OCI-LY3 (cell line): ENCODE results near the gene RAB43.

Source experiments
- H2AFZ ChIP-seq: fragments of 200-600, 300-600 bp; shearing (Covaris generic); 2 replicates; pipeline ENCODE4 v1.6.0; 2014; ENCODE audit warnings: antibody characterized with exemption, low read depth, low read length
- H3K27ac ChIP-seq: fragments of 200-600, 300-600 bp; sonication (generic); 2 replicates; pipeline ENCODE4 v1.5.1; 2014; ENCODE audit warnings: mild to moderate bottlenecking, low read length, moderate library complexity, mixed read lengths
- H3K27me3 ChIP-seq: fragments of 200-600, 300-600 bp; sonication (generic); 2 replicates; pipeline ENCODE4 v1.6.1; 2014; ENCODE audit warnings: low read depth, low read length, mixed read lengths
- H3K36me3 ChIP-seq: fragments of 200-600, 300-600 bp; sonication (generic); replicated peaks from 2 replicates; pipeline ENCODE3; 2014; ENCODE audit warnings: low read depth, low read length, mixed read lengths
- H3K4me1 ChIP-seq: fragments of 300-600, 200-600 bp; sonication (generic); 2 replicates; pipeline ENCODE4 v1.6.1; 2014; ENCODE audit warnings: low read length, mixed read lengths
- H3K4me2 ChIP-seq: fragments of 200-600, 300-600 bp; sonication (generic); 2 replicates; pipeline ENCODE4 v1.6.1; 2014; ENCODE audit warnings: low read length, mixed read lengths
- H3K4me3 ChIP-seq: fragments of 300-600, 200-600 bp; sonication (generic); 2 replicates; pipeline ENCODE4 v1.5.1; 2014; ENCODE audit warnings: antibody characterized with exemption, mild to moderate bottlenecking, low read length, moderate library complexity
- H3K79me2 ChIP-seq: fragments of 300-600, 200-600 bp; shearing (Covaris generic); 2 replicates; pipeline ENCODE4 v1.6.1; 2014; ENCODE audit warnings: mild to moderate bottlenecking, low read length, mixed read lengths
- H3K9ac ChIP-seq: fragments of 300-600, 200-600 bp; shearing (Covaris generic); 2 replicates; pipeline ENCODE4 v1.6.0; 2014; ENCODE audit warnings: mild to moderate bottlenecking, low read length, moderate library complexity
- H3K9me3 ChIP-seq: fragments of 200-600, 300-600 bp; shearing (Covaris generic); 2 replicates; pipeline ENCODE4 v1.6.1; 2014; ENCODE audit warnings: low read length, mixed read lengths; ENCODE audit not compliant: insufficient read depth
- H4K20me1 ChIP-seq: fragments of 200-600, 300-600 bp; sonication (generic); 2 replicates; pipeline ENCODE4 v1.6.1; 2016; ENCODE audit warnings: low read length, mixed read lengths; ENCODE audit not compliant: insufficient read depth
- CTCF ChIP-seq: fragments of 200-600, 300-600 bp; sonication (generic); IDR thresholded peaks from 2 replicates; pipeline ENCODE4 v1.5.1; 2014; ENCODE audit warnings: antibody characterized with exemption, low read length, low read depth
- EZH2phosphoT487 ChIP-seq: fragments of 200-600 bp; shearing (Covaris generic); IDR thresholded peaks from 2 replicates; pipeline ENCODE4 v1.6.1; 2018; ENCODE audit warnings: antibody characterized with exemption, mixed run types, low read depth

The RAB43 gene

GRCh38 chr3:129087138-129087702, 34.4 kb downstream of the RAB43 start:
- Histone ChIP-seq H2AFZ (no peak overlapping the region), H3K27me3 (no peaks in the 10 kb centered on the region), H3K4me2 (no peak overlapping the region), H3K36me3 (peaks cover 3% of the 10 kb centered on the region), H3K79me2 (no peaks in the 10 kb centered on the region), H3K27ac (no peak overlapping the region), H3K9me3 (no peaks in the 10 kb centered on the region), H4K20me1 (no peaks in the 10 kb centered on the region), H3K9ac (no peak overlapping the region), H3K4me3 (no peak overlapping the region), H3K4me1 (no peaks in the 10 kb centered on the region)
- TF ChIP-seq CTCF (no peak), EZH2phosphoT487 (no peak)

- Histone ChIP-seq H3K9me3 (no peaks in the 10 kb centered on the region), H3K4me2 (no peak overlapping the region), H3K4me3 (no peak overlapping the region), H3K4me1 (no peaks in the 10 kb centered on the region), H3K27ac (no peak overlapping the region), H4K20me1 (no peaks in the 10 kb centered on the region), H2AFZ (no peak overlapping the region), H3K36me3 (no peaks in the 10 kb centered on the region), H3K79me2 (no peaks in the 10 kb centered on the region), H3K9ac (no peak overlapping the region), H3K27me3 (no peaks in the 10 kb centered on the region)
- TF ChIP-seq CTCF (no peak), EZH2phosphoT487 (no peak)
Measured at GRCh38 chr3:129085818-129086217, 35.8 kb downstream of the RAB43 start.

- H3K27ac ChIP-seq, result no peak overlapping the region
- no peak overlapping the region for H2AFZ ChIP-seq
- no peak overlapping the region for H3K4me2 ChIP-seq
- no peaks in the 10 kb centered on the region for H3K79me2 ChIP-seq
- no peaks in the 10 kb centered on the region for H3K27me3 ChIP-seq
- H4K20me1 ChIP-seq, result no peaks in the 10 kb centered on the region
- H3K9ac ChIP-seq, result no peak overlapping the region
- H3K4me1 ChIP-seq, result no peaks in the 10 kb centered on the region
- H3K9me3 ChIP-seq, result no peaks in the 10 kb centered on the region
- no peak overlapping the region for H3K4me3 ChIP-seq
- no peak for TF ChIP-seq EZH2phosphoT487
- no peak for TF ChIP-seq CTCF
- no peaks in the 10 kb centered on the region for H3K36me3 ChIP-seq
Measured at GRCh38 chr3:129085165-129085715, 36.4 kb downstream of the RAB43 start.

GRCh38 chr3:129084501-129084900, 37.1 kb downstream of the RAB43 start:
- Histone ChIP-seq H3K36me3 (no peaks in the 10 kb centered on the region), H3K4me2 (no peak overlapping the region), H3K4me3 (no peak overlapping the region), H3K79me2 (no peaks in the 10 kb centered on the region), H3K27me3 (no peaks in the 10 kb centered on the region), H3K27ac (no peak overlapping the region), H4K20me1 (no peaks in the 10 kb centered on the region), H3K9ac (no peak overlapping the region), H2AFZ (no peak overlapping the region), H3K9me3 (no peaks in the 10 kb centered on the region), H3K4me1 (no peaks in the 10 kb centered on the region)
- no peak for TF ChIP-seq EZH2phosphoT487
- no peak for TF ChIP-seq CTCF
